Karpas-422 (cell line): ENCODE results near the gene GGT5. TPM values are rescaled to one million over a fixed set of nuclear protein-coding genes. Genes with fewer than 3 reads are reported as not detected.
"Not testable (repeated sequence)": the region's sequence is repeated elsewhere in the genome, so short reads cannot be mapped to it uniquely, and the experiment has no call there.

Experiments
- DNase-seq: peaks from one replicate; pipeline ENCODE4 v3.0.0-alpha.2; 2015
- H2AFZ ChIP-seq: fragments of 200-600 bp; sonication (generic); 2 replicates; pipeline ENCODE4 v1.6.1; 2014; ENCODE audit warnings: antibody characterized with exemption, low read length, mixed read lengths
- H3K27ac ChIP-seq: fragments of 200-600 bp; sonication (generic); 2 replicates; pipeline ENCODE4 v1.5.1; 2014; ENCODE audit warnings: mild to moderate bottlenecking, low read length, moderate library complexity
- H3K27me3 ChIP-seq: fragments of 200-600 bp; sonication (generic); 2 replicates; pipeline ENCODE4 v1.6.1; 2014; ENCODE audit warnings: low read length, mixed read lengths
- H3K36me3 ChIP-seq: fragments of 200-600 bp; sonication (generic); 2 replicates; pipeline ENCODE4 v1.6.1; 2014; ENCODE audit warnings: low read length, mixed read lengths; ENCODE audit not compliant: insufficient read depth
- H3K4me1 ChIP-seq: fragments of 200-600 bp; sonication (generic); 2 replicates; pipeline ENCODE4 v1.6.1; 2014; ENCODE audit warnings: mild to moderate bottlenecking, low read length, mixed read lengths
- H3K4me2 ChIP-seq: fragments of 200-600 bp; sonication (generic); 2 replicates; pipeline ENCODE4 v1.6.1; 2014; ENCODE audit warnings: low read length, low read depth, mild to moderate bottlenecking; ENCODE audit not compliant: poor library complexity, severe bottlenecking
- H3K4me3 ChIP-seq: fragments of 200-600 bp; sonication (generic); 2 replicates; pipeline ENCODE4 v1.5.1; 2014; ENCODE audit warnings: mild to moderate bottlenecking, antibody characterized with exemption, low read length, mixed read lengths
- H3K79me2 ChIP-seq: fragments of 200-600 bp; sonication (generic); 2 replicates; pipeline ENCODE4 v1.6.1; 2014; ENCODE audit warnings: mild to moderate bottlenecking, low read length, mixed read lengths
- H3K9ac ChIP-seq: fragments of 200-600 bp; sonication (generic); 2 replicates; pipeline ENCODE4 v1.6.0; 2014; ENCODE audit warnings: low read length
- H3K9me2 ChIP-seq: fragments of 200-600 bp; sonication (generic), shearing (Covaris generic); replicated peaks from 2 replicates; pipeline ENCODE4 v1.6.0; 2014; ENCODE audit warnings: mild to moderate bottlenecking, low read length, moderate library complexity; ENCODE audit not compliant: insufficient read depth
- H3K9me3 ChIP-seq: fragments of 300-700, 200-600 bp; sonication (generic); 2 replicates; pipeline ENCODE4 v1.6.1; 2014; ENCODE audit warnings: low read length, mixed read lengths
- H4K20me1 ChIP-seq: fragments of 200-600 bp; sonication (generic); 2 replicates; pipeline ENCODE4 v1.6.1; 2014; ENCODE audit warnings: mild to moderate bottlenecking, antibody characterized with exemption, low read length, low read depth; ENCODE audit not compliant: insufficient read depth
- total RNA-seq: library from RNA; depleted of rRNA; stranded (reverse); fragments of >200 nt; shearing (Covaris generic); gene quantifications from 2 replicates; pipeline ENCODE4 v1.2.3, GENCODE V29; 2014; ENCODE audit warnings: low replicate concordance

Gene GGT5
- total RNA-seq, 1 experiment from 2014 or later = not detected

GRCh38 chr22:24256136-24256535 lies 11.3 kb upstream of the GGT5 start:
- H4K20me1 ChIP-seq, H3K9ac ChIP-seq, H3K27me3 ChIP-seq: not testable (repeated sequence)

GRCh38 chr22:24253126-24253525 lies 8.2 kb upstream of the GGT5 start:
- not testable (repeated sequence) for H3K79me2 ChIP-seq, H4K20me1 ChIP-seq, H3K4me1 ChIP-seq, H3K9ac ChIP-seq, DNase-seq, H3K4me2 ChIP-seq, H2AFZ ChIP-seq, H3K36me3 ChIP-seq, H3K9me2 ChIP-seq, H3K27ac ChIP-seq, H3K9me3 ChIP-seq, H3K27me3 ChIP-seq, H3K4me3 ChIP-seq

More at GRCh38 chr22:24256136-24256535, 11.3 kb upstream of the GGT5 start:
- not testable (repeated sequence) for H3K4me3 ChIP-seq, H3K27ac ChIP-seq, H3K9me2 ChIP-seq, H3K36me3 ChIP-seq, H3K4me2 ChIP-seq, H3K9me3 ChIP-seq, DNase-seq, H2AFZ ChIP-seq, H3K79me2 ChIP-seq, H3K4me1 ChIP-seq

GRCh38 chr22:24251286-24251685 lies 6.4 kb upstream of the GGT5 start:
- DNase-seq, H3K27me3 ChIP-seq, H3K4me2 ChIP-seq, H3K9me3 ChIP-seq, H3K79me2 ChIP-seq, H3K4me3 ChIP-seq, H3K9me2 ChIP-seq, H3K4me1 ChIP-seq, H4K20me1 ChIP-seq, H3K36me3 ChIP-seq, H3K9ac ChIP-seq, H2AFZ ChIP-seq, H3K27ac ChIP-seq: not testable (repeated sequence)

GRCh38 chr22:24249413-24249812 lies 4.5 kb upstream of the GGT5 start:
- H3K79me2 ChIP-seq, H3K9me2 ChIP-seq, H3K27ac ChIP-seq, H2AFZ ChIP-seq, H3K4me1 ChIP-seq, H4K20me1 ChIP-seq, H3K9me3 ChIP-seq, H3K4me3 ChIP-seq, H3K9ac ChIP-seq, DNase-seq, H3K36me3 ChIP-seq, H3K4me2 ChIP-seq, H3K27me3 ChIP-seq: not testable (repeated sequence)

- H2AFZ ChIP-seq, H3K79me2 ChIP-seq, H3K36me3 ChIP-seq, DNase-seq, H3K4me2 ChIP-seq, H3K4me3 ChIP-seq, H3K4me1 ChIP-seq, H4K20me1 ChIP-seq, H3K27me3 ChIP-seq, H3K9me2 ChIP-seq, H3K27ac ChIP-seq, H3K9me3 ChIP-seq, H3K9ac ChIP-seq: not testable (repeated sequence)
These were observed 3.7 kb upstream of the GGT5 start for GRCh38 chr22:24248611-24249010.

- no peaks in the 10 kb centered on the region for H3K27me3 ChIP-seq
- no peaks in the 10 kb centered on the region for H3K36me3 ChIP-seq
- no peak overlapping the region for H3K9ac ChIP-seq
- no peaks in the 10 kb centered on the region for H3K9me2 ChIP-seq
- DNase-seq = peak; percentile 77
- H2AFZ ChIP-seq = no peak overlapping the region
- no peaks in the 10 kb centered on the region for H3K9me3 ChIP-seq
- H3K79me2 ChIP-seq = no peaks in the 10 kb centered on the region
- peaks cover 8% of the 10 kb centered on the region for H3K4me1 ChIP-seq
- no peak overlapping the region for H3K27ac ChIP-seq
- no peak overlapping the region for H3K4me3 ChIP-seq
- H4K20me1 ChIP-seq = no peaks in the 10 kb centered on the region
- no peak overlapping the region for H3K4me2 ChIP-seq
These were observed 2.9 kb upstream of the GGT5 start for GRCh38 chr22:24247564-24248344.

- Histone ChIP-seq H3K9me2 (no peaks in the 10 kb centered on the region), H3K27me3 (no peaks in the 10 kb centered on the region), H3K9ac (no peak overlapping the region), H3K4me2 (no peak overlapping the region), H2AFZ (no peak overlapping the region), H3K9me3 (no peaks in the 10 kb centered on the region), H3K4me1 (peaks cover 11% of the 10 kb centered on the region), H3K4me3 (no peak overlapping the region), H4K20me1 (no peaks in the 10 kb centered on the region), H3K27ac (no peak overlapping the region), H3K79me2 (no peaks in the 10 kb centered on the region), H3K36me3 (no peaks in the 10 kb centered on the region)
- DNase-seq = no peak
These were observed 2.2 kb upstream of the GGT5 start for GRCh38 chr22:24247011-24247507.

GRCh38 chr22:24245584-24246561 lies 991 bp upstream of the GGT5 start:
- not testable (repeated sequence) for H3K27me3 ChIP-seq, H3K4me3 ChIP-seq, H3K9ac ChIP-seq

More at GRCh38 chr22:24245584-24246561, 991 bp upstream of the GGT5 start:
- H3K79me2 ChIP-seq, H3K4me2 ChIP-seq, H3K36me3 ChIP-seq, H3K9me3 ChIP-seq, DNase-seq, H3K27ac ChIP-seq, H3K9me2 ChIP-seq, H2AFZ ChIP-seq, H4K20me1 ChIP-seq: not testable (repeated sequence)
- H3K4me1 ChIP-seq = peaks cover 11% of the 10 kb centered on the region
